ENCODE measurements around the gene TMEM128.

The TMEM128 gene

DNA sequence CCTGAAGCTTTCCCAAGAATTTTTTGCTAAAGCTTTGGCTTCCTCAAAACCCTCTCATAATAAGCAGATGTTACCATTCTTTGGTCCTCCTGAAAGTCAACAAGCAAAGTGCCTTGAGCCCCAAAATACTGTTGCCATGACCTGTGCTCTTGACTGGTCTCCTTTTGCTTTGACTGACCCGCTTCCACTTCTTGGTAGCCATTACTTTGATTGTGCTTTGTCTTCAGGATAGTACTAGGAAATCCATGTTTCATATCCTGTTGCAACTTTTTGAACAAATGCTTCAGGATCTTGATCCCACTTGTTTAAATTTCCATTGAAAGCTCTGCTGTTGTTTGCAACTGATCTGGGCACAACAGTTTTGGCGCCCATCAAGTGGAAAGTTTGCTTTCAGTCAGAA, 14.4 kb downstream of the TMEM128 start:
- no peak for DNase-seq (ENCODE audit: low read depth)
- TF ChIP-seq, protein P1, sequence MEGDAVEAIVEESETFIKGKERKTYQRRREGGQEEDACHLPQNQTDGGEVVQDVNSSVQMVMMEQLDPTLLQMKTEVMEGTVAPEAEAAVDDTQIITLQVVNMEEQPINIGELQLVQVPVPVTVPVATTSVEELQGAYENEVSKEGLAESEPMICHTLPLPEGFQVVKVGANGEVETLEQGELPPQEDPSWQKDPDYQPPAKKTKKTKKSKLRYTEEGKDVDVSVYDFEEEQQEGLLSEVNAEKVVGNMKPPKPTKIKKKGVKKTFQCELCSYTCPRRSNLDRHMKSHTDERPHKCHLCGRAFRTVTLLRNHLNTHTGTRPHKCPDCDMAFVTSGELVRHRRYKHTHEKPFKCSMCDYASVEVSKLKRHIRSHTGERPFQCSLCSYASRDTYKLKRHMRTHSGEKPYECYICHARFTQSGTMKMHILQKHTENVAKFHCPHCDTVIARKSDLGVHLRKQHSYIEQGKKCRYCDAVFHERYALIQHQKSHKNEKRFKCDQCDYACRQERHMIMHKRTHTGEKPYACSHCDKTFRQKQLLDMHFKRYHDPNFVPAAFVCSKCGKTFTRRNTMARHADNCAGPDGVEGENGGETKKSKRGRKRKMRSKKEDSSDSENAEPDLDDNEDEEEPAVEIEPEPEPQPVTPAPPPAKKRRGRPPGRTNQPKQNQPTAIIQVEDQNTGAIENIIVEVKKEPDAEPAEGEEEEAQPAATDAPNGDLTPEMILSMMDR (IDR thresholded peaks at IDR 0.05; ENCODE audit: low read length, missing control alignments), result no peak
- no peak overlapping the region for H3K4me3 ChIP-seq (replicated peaks; ENCODE audit: low read depth, low read length)

DNA sequence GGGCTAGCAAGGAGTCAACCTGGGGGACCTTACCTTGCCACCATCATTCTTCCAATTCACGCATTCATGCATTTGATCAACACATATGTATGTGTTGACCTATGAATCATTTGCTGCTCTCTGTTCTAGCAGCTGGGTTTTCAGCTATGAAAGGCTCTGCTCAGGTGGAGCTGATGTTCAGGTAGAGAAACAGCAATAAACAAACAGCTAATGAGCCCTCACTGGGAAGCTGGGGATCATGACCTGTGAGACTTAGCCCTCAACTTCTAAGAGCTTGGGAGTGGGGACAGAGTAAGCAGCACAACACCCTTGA, 19.7 kb downstream of the TMEM128 start:
- H3K4me3 ChIP-seq (replicated peaks; ENCODE audit: low read depth, low read length), result no peak overlapping the region
- TF ChIP-seq, protein P1 (IDR thresholded peaks at IDR 0.05; ENCODE audit: low read length, missing control alignments), result no peak
- no peak for DNase-seq (ENCODE audit: low read depth)

DNA sequence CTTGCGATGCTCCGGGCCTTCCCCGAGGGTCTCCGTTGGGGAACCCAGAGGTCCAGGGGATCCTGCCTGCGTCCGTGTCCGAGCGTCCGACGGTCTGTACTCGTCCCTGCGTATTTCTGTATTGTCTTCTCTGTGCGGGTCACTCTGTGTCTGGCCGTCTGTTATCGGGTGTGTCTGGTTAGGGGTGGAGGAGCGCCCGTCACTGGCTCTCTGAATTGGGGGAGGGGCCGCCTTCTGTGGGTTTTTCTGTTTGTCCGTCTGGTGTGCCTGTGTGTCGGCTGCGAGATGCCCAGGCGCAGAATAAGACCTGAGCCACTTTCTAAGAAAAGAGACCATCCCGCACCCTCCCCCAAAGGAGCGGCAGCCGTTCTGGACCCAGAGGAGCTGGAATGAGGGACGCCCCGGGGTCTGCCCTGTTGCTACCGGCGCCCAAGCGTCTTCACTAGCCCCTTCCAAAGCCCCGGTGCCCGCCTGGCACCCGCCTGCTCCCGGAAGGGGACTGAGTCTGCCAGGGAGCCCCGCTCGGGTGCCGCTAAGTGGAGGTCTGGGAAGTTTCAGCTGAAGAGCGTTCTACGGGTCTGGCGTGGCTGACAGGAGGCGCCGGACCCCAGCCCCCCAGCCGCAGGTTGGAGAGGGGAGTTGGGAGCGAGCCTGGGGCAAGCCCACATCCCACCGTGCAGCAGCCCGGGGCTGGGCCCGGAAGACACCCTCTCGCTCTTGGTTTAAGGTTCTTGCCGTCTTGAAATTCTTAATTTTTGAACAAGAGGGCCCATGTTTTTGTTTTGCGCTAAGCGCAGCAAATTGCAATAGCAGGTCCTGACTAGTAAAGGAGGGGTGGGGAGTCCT, 20.3 kb downstream of the TMEM128 start:
- no peak for DNase-seq (ENCODE audit: low read depth)
- TF ChIP-seq, protein P1 (IDR thresholded peaks at IDR 0.05; ENCODE audit: low read length, missing control alignments), result no peak
- H3K4me3 ChIP-seq (replicated peaks; ENCODE audit: low read depth, low read length), result no peak overlapping the region

GRCh38 chr4:4226606-4227438, 21.2 kb downstream of the TMEM128 start, which contains the start of gene OTOP1:
TSS of gene OTOP1 (minus strand) at chr4:4226929. CDS start at chr4:4226864, 65 bp downstream.
- no peak for DNase-seq (ENCODE audit: low read depth)
- H3K4me3 ChIP-seq (replicated peaks; ENCODE audit: low read depth, low read length), result no peak within 1 kb of the TSS
- TF ChIP-seq, protein P1 (IDR thresholded peaks at IDR 0.05; ENCODE audit: low read length, missing control alignments), result no peak

GRCh38 chr4:4225915-4226605, 22.0 kb downstream of the TMEM128 start:
- TF ChIP-seq, protein P1 (IDR thresholded peaks at IDR 0.05; ENCODE audit: low read length, missing control alignments), result no peak
- H3K4me3 ChIP-seq (replicated peaks; ENCODE audit: low read depth, low read length), result no peak overlapping the region
- DNase-seq (ENCODE audit: low read depth), result no peak

DNA sequence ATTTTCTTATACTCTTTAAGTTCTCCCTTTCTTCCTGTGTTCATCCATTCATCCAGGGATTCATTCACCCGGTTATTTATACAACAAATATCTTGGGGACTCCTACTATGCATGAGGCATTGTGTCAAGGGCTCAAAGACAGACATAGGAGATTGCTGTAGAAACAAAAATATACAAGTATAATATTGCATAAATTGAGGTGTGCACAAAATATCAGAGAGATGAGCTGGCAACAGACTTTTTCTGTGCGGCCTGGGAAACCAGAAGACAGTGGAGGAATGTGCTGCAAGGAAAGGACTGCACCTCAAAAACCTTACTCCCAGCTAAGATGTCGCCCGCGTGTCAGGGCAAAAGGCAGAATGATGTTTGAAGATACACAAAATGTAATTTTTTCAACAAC, 30.9 kb downstream of the TMEM128 start:
- TF ChIP-seq, protein P1 (IDR thresholded peaks at IDR 0.05; ENCODE audit: low read length, missing control alignments), result no peak
- H3K4me3 ChIP-seq (replicated peaks; ENCODE audit: low read depth, low read length), result no peak overlapping the region
- no peak for DNase-seq (ENCODE audit: low read depth)
